Measurements from ENCODE around the gene NEDD4L.
A peak's percentile ranks its signal among the peaks of the same experiment; 100 is the strongest.
"Not testable (repeated sequence)": the region's sequence is repeated elsewhere in the genome, so short reads cannot be mapped to it uniquely, and the experiment has no call there.

Gene NEDD4L

GRCh38 chr18:58272209-58272608 lies 228.2 kb downstream of the NEDD4L start:
- peaks cover 15% of the 10 kb centered on the region for H3K4me1 Mint-ChIP-seq
- no peak overlapping the region for H3K27ac Mint-ChIP-seq
- CTCF ChIA-PET, result interaction anchor here (0.6 kb wide), 1 partner anchor 1483 kb away, joined by 3 read pairs; no protein-coding TSS in a partner anchor
- peaks cover 5% of the 10 kb centered on the region for H3K36me3 Mint-ChIP-seq
- H3K27me3 Mint-ChIP-seq, result peaks cover 6% of the 10 kb centered on the region
- no peak for DNase-seq
- H3K4me3 Mint-ChIP-seq, result no peak overlapping the region
- no peaks in the 10 kb centered on the region for H3K9me3 Mint-ChIP-seq

- DNase-seq, result peak; percentile 24
- no peaks in the 10 kb centered on the region for H3K9me3 Mint-ChIP-seq
- peaks cover 6% of the 10 kb centered on the region for H3K27me3 Mint-ChIP-seq
- CTCF ChIA-PET, result no interaction called here
- H3K36me3 Mint-ChIP-seq, result peaks cover 5% of the 10 kb centered on the region
- H3K27ac Mint-ChIP-seq, result peak overlapping the region; percentile 11
- peaks cover 15% of the 10 kb centered on the region for H3K4me1 Mint-ChIP-seq
- H3K4me3 Mint-ChIP-seq, result no peak overlapping the region
Measured at GRCh38 chr18:58272779-58273435, 228.9 kb downstream of the NEDD4L start.

GRCh38 chr18:58275176-58275575 lies 231.2 kb downstream of the NEDD4L start:
- H3K27me3 Mint-ChIP-seq, result no peaks in the 10 kb centered on the region
- peaks cover 15% of the 10 kb centered on the region for H3K4me1 Mint-ChIP-seq
- CTCF ChIA-PET, result no interaction called here
- H3K27ac Mint-ChIP-seq, result no peak overlapping the region
- no peak overlapping the region for H3K4me3 Mint-ChIP-seq
- H3K9me3 Mint-ChIP-seq, result no peaks in the 10 kb centered on the region
- H3K36me3 Mint-ChIP-seq, result peaks cover 5% of the 10 kb centered on the region
- no peak for DNase-seq

GRCh38 chr18:58276789-58277739 lies 233.0 kb downstream of the NEDD4L start:
- H3K27ac Mint-ChIP-seq, result no peak overlapping the region

GRCh38 chr18:58279504-58280175 lies 235.6 kb downstream of the NEDD4L start:
- H3K4me3 Mint-ChIP-seq, result no peak overlapping the region
- no peaks in the 10 kb centered on the region for H3K9me3 Mint-ChIP-seq
- no peaks in the 10 kb centered on the region for H3K4me1 Mint-ChIP-seq
- peaks cover 3% of the 10 kb centered on the region for H3K27me3 Mint-ChIP-seq
- no peak for DNase-seq
- CTCF ChIA-PET, result no interaction called here
- H3K27ac Mint-ChIP-seq, result no peak overlapping the region
- no peaks in the 10 kb centered on the region for H3K36me3 Mint-ChIP-seq

More at GRCh38 chr18:58276789-58277739, 233.0 kb downstream of the NEDD4L start:
- Mint-ChIP-seq H3K36me3 (peaks cover 5% of the 10 kb centered on the region), H3K4me3 (no peak overlapping the region), H3K4me1 (peaks cover 14% of the 10 kb centered on the region), H3K9me3 (no peaks in the 10 kb centered on the region), H3K27me3 (peaks cover 3% of the 10 kb centered on the region)
- CTCF ChIA-PET, result interaction anchor here (0.6 kb wide), 1 partner anchor 794 kb away, joined by 3 read pairs; no protein-coding TSS in a partner anchor
- no peak for DNase-seq

GRCh38 chr18:58280191-58280590 lies 236.2 kb downstream of the NEDD4L start:
- DNase-seq, result no peak
- Mint-ChIP-seq H3K27me3 (peaks cover 3% of the 10 kb centered on the region), H3K27ac (no peak overlapping the region), H3K4me3 (no peak overlapping the region), H3K9me3 (no peaks in the 10 kb centered on the region), H3K4me1 (no peaks in the 10 kb centered on the region), H3K36me3 (no peaks in the 10 kb centered on the region)
- CTCF ChIA-PET, result no interaction called here

- CTCF ChIA-PET, H3K9me3 Mint-ChIP-seq, H3K27me3 Mint-ChIP-seq: not testable (repeated sequence)
Measured at GRCh38 chr18:58282872-58283271, 238.8 kb downstream of the NEDD4L start.

GRCh38 chr18:58284699-58285448 lies 240.8 kb downstream of the NEDD4L start:
- CTCF ChIA-PET, result interaction anchor here (0.7 kb wide), 1 partner anchor 104 kb away, joined by 3 read pairs; no protein-coding TSS in a partner anchor
- H3K9me3 Mint-ChIP-seq, result no peaks in the 10 kb centered on the region
- no peaks in the 10 kb centered on the region for H3K4me1 Mint-ChIP-seq
- H3K36me3 Mint-ChIP-seq, result no peaks in the 10 kb centered on the region
- no peak overlapping the region for H3K27ac Mint-ChIP-seq
- H3K27me3 Mint-ChIP-seq, result peaks cover 3% of the 10 kb centered on the region
- no peak for DNase-seq
- H3K4me3 Mint-ChIP-seq, result no peak overlapping the region

More at GRCh38 chr18:58282872-58283271, 238.8 kb downstream of the NEDD4L start:
- not testable (repeated sequence) for H3K36me3 Mint-ChIP-seq, DNase-seq, H3K4me3 Mint-ChIP-seq, H3K4me1 Mint-ChIP-seq, H3K27ac Mint-ChIP-seq

GRCh38 chr18:58285449-58286130 lies 241.6 kb downstream of the NEDD4L start:
- H3K4me3 Mint-ChIP-seq, result no peak overlapping the region
- H3K9me3 Mint-ChIP-seq, result no peaks in the 10 kb centered on the region
- H3K36me3 Mint-ChIP-seq, result no peaks in the 10 kb centered on the region
- CTCF ChIA-PET, result interaction anchor here (0.7 kb wide), 1 partner anchor 105 kb away, joined by 3 read pairs; no protein-coding TSS in a partner anchor
- H3K27me3 Mint-ChIP-seq, result peaks cover 3% of the 10 kb centered on the region
- DNase-seq, result no peak
- H3K27ac Mint-ChIP-seq, result no peak overlapping the region
- H3K4me1 Mint-ChIP-seq, result no peaks in the 10 kb centered on the region

GRCh38 chr18:58286632-58287352 lies 242.8 kb downstream of the NEDD4L start:
- H3K27ac Mint-ChIP-seq, result no peak overlapping the region

GRCh38 chr18:58287353-58288274 lies 243.6 kb downstream of the NEDD4L start:
- no peaks in the 10 kb centered on the region for H3K27me3 Mint-ChIP-seq
- DNase-seq, result no peak
- no peak overlapping the region for H3K4me3 Mint-ChIP-seq
- H3K4me1 Mint-ChIP-seq, result no peaks in the 10 kb centered on the region
- H3K9me3 Mint-ChIP-seq, result no peaks in the 10 kb centered on the region
- H3K27ac Mint-ChIP-seq, result peak overlapping the region; percentile 22
- CTCF ChIA-PET, result no interaction called here
- H3K36me3 Mint-ChIP-seq, result no peaks in the 10 kb centered on the region

More at GRCh38 chr18:58286632-58287352, 242.8 kb downstream of the NEDD4L start:
- Mint-ChIP-seq H3K36me3 (no peaks in the 10 kb centered on the region), H3K4me3 (no peak overlapping the region), H3K4me1 (no peaks in the 10 kb centered on the region), H3K27me3 (no peaks in the 10 kb centered on the region), H3K9me3 (no peaks in the 10 kb centered on the region)
- CTCF ChIA-PET, result no interaction called here
- DNase-seq, result no peak

All from activated naive CD4-positive, alpha-beta T cell treated with anti-CD3 and anti-CD28 coated beads, Interleukin-2, amount 10 ng/mL, durations not matched to agents 7 days and 5 days (primary cell).